Neural cell (in vitro differentiated cells): ENCODE results near the gene TICRR. TPM values are rescaled to one million over a fixed set of nuclear protein-coding genes. Genes with fewer than 3 reads are reported as not detected.
"Not testable (repeated sequence)": the region's sequence is repeated elsewhere in the genome, so short reads cannot be mapped to it uniquely, and the experiment has no call there.

ENCODE experiments used
- H2AFZ ChIP-seq: fragments of 200-600, 300-800 bp; sonication (generic), shearing (Covaris generic); 2 replicates; pipeline ENCODE4 v1.6.0; 2014; ENCODE audit warnings: low read depth, mild to moderate bottlenecking, antibody characterized with exemption, low read length, moderate library complexity
- H3F3A ChIP-seq: fragments of 200-600 bp; shearing (Covaris generic); 2 replicates; pipeline ENCODE4 v1.6.1; 2016; ENCODE audit warnings: mild to moderate bottlenecking, moderate library complexity, mixed read lengths, antibody characterized with exemption, low read length; ENCODE audit not compliant: insufficient read depth, poor library complexity, severe bottlenecking
- H3K27ac ChIP-seq: fragments of 200-600, 300-800 bp; sonication (generic), shearing (Covaris generic); 2 replicates; pipeline ENCODE4 v1.5.1; 2014; ENCODE audit warnings: mild to moderate bottlenecking, low read length, moderate library complexity
- H3K27me3 ChIP-seq: fragments of 300-800, 200-600 bp; sonication (generic), shearing (Covaris generic); 2 replicates; pipeline ENCODE4 v1.6.0; 2014; ENCODE audit warnings: mild to moderate bottlenecking, low read depth, low read length, moderate library complexity; ENCODE audit not compliant: insufficient read depth
- H3K36me3 ChIP-seq: fragments of 300-800, 200-600 bp; sonication (generic), shearing (Covaris generic); 2 replicates; pipeline ENCODE4 v1.5.1; 2014; ENCODE audit warnings: mild to moderate bottlenecking, antibody characterized with exemption, low read length, moderate library complexity; ENCODE audit not compliant: insufficient read depth
- H3K4me2 ChIP-seq: fragments of 300-800, 200-600 bp; sonication (generic), shearing (Covaris generic); 2 replicates; pipeline ENCODE4 v1.6.0; 2014; ENCODE audit warnings: mild to moderate bottlenecking, low read length
- H3K4me3 ChIP-seq: fragments of 300-800, 200-600 bp; sonication (generic), shearing (Covaris generic); 2 replicates; pipeline ENCODE4 v1.5.1; 2014; ENCODE audit warnings: mild to moderate bottlenecking, low read length, moderate library complexity
- H3K79me2 ChIP-seq: fragments of 200-600 bp; shearing (Covaris generic); replicated peaks from 2 replicates; pipeline ENCODE4 v1.6.0; 2014; ENCODE audit warnings: mild to moderate bottlenecking, low read length, moderate library complexity; ENCODE audit not compliant: insufficient read depth
- H3K9ac ChIP-seq: fragments of 300-800, 200-600 bp; sonication (generic), shearing (Covaris generic); 2 replicates; pipeline ENCODE4 v1.6.1; 2016; ENCODE audit warnings: mild to moderate bottlenecking, low read length, mixed read lengths
- H3K9me2 ChIP-seq: fragments of 200-600 bp; shearing (Covaris generic); 2 replicates; pipeline ENCODE4 v1.6.1; 2016; ENCODE audit warnings: mild to moderate bottlenecking, low read length, mixed read lengths; ENCODE audit not compliant: insufficient read depth
- H3K9me3 ChIP-seq: fragments of 200-600, 300-800 bp; sonication (generic), shearing (Covaris generic); 2 replicates; pipeline ENCODE4 v1.6.1; 2016; ENCODE audit warnings: mild to moderate bottlenecking, mixed run types, low read length, moderate library complexity, mixed read lengths
- H4K20me1 ChIP-seq: fragments of 200-600 bp; shearing (Covaris generic); 2 replicates; pipeline ENCODE4 v1.6.1; 2016; ENCODE audit warnings: mild to moderate bottlenecking, mixed run types; ENCODE audit not compliant: insufficient read depth
- CTCF ChIP-seq: fragments of 450-650 bp; IDR thresholded peaks from 2 replicates; pipeline ENCODE4 v1.5.1; 2014; ENCODE audit warnings: antibody characterized with exemption, mild to moderate bottlenecking, moderate library complexity; ENCODE audit not compliant: poor library complexity, severe bottlenecking
- EP300 ChIP-seq: fragments of 450-650 bp; conservative IDR thresholded peaks from 2 replicates; pipeline ENCODE4 v1.6.1; 2014; ENCODE audit warnings: antibody characterized with exemption, mild to moderate bottlenecking, moderate library complexity; ENCODE audit not compliant: poor library complexity, severe bottlenecking
- MXI1 ChIP-seq: fragments of 450-650 bp; conservative IDR thresholded peaks from 2 replicates; pipeline ENCODE4 v1.6.1; 2014; ENCODE audit warnings: antibody characterized with exemption, mild to moderate bottlenecking; ENCODE audit not compliant: poor library complexity, severe bottlenecking
- POLR2AphosphoS5 ChIP-seq: IDR thresholded peaks from 2 replicates; pipeline ENCODE4 v1.6.1; 2012
- RAD21 ChIP-seq: fragments of 450-650 bp; conservative IDR thresholded peaks from 2 replicates; pipeline ENCODE4 v1.6.1; 2014; ENCODE audit warnings: antibody characterized with exemption, mild to moderate bottlenecking, moderate library complexity
- REST ChIP-seq: IDR thresholded peaks from 2 replicates; pipeline ENCODE4 v1.6.1; 2012; ENCODE audit warnings: borderline replicate concordance
- TAF1 ChIP-seq: IDR thresholded peaks from 2 replicates; pipeline ENCODE4 v1.6.1; 2012; ENCODE audit warnings: low read depth
- polyA plus RNA-seq: library from polyadenylated mRNA; depleted of rRNA; stranded (reverse); fragments of >200 nt; gene quantifications from 2 replicates; pipeline ENCODE4 v1.2.3, GENCODE V29; 2014

The TICRR gene
- polyA plus RNA-seq, 1 donor from 2014 or later: 0.36 TPM

GRCh38 chr15:89578146-89578545 is 2.9 kb downstream of the TICRR start:
- no peak overlapping the region for H3K9ac ChIP-seq
- H3K79me2 ChIP-seq: peaks cover 27% of the 10 kb centered on the region
- no peak overlapping the region for H3K4me3 ChIP-seq
- H2AFZ ChIP-seq: no peak overlapping the region
- no peaks in the 10 kb centered on the region for H3K27me3 ChIP-seq
- no peak overlapping the region for H3K27ac ChIP-seq
- no peaks in the 10 kb centered on the region for H3K36me3 ChIP-seq
- TF ChIP-seq TAF1: no peak
- no peak for TF ChIP-seq EP300
- TF ChIP-seq POLR2AphosphoS5: no peak
- TF ChIP-seq CTCF: no peak
- TF ChIP-seq RAD21: no peak
- no peak for TF ChIP-seq MXI1
- TF ChIP-seq REST: no peak
- no peaks in the 10 kb centered on the region for H4K20me1 ChIP-seq
- H3K9me2 ChIP-seq: no peaks in the 10 kb centered on the region
- H3K9me3 ChIP-seq: no peaks in the 10 kb centered on the region
- no peaks in the 10 kb centered on the region for H3F3A ChIP-seq
- no peak overlapping the region for H3K4me2 ChIP-seq

GRCh38 chr15:89580747-89581146 is 5.5 kb downstream of the TICRR start:
- H3K36me3 ChIP-seq, H3K4me2 ChIP-seq: not testable (repeated sequence)

GRCh38 chr15:89586651-89587050 is 11.4 kb downstream of the TICRR start:
- Histone ChIP-seq H3K4me2 (no peak overlapping the region), H4K20me1 (no peaks in the 10 kb centered on the region), H3K36me3 (no peaks in the 10 kb centered on the region), H3K9me2 (no peaks in the 10 kb centered on the region), H2AFZ (no peak overlapping the region), H3K4me3 (no peak overlapping the region), H3K9ac (no peak overlapping the region), H3K27me3 (no peaks in the 10 kb centered on the region), H3K9me3 (no peaks in the 10 kb centered on the region), H3K27ac (no peak overlapping the region), H3F3A (no peaks in the 10 kb centered on the region), H3K79me2 (no peaks in the 10 kb centered on the region)
- TF ChIP-seq MXI1 (no peak), CTCF (no peak), EP300 (no peak)

More at GRCh38 chr15:89580747-89581146, 5.5 kb downstream of the TICRR start:
- peaks cover 26% of the 10 kb centered on the region for H3K79me2 ChIP-seq
- not testable (repeated sequence) for H3K27me3 ChIP-seq, H2AFZ ChIP-seq, H3K9me3 ChIP-seq, H3K27ac ChIP-seq, H3K9me2 ChIP-seq, H3F3A ChIP-seq, H3K4me3 ChIP-seq, H4K20me1 ChIP-seq, H3K9ac ChIP-seq
